CD4-positive, alpha-beta T cell treated with Interleukin-6 at 100 ng/mL for 8 hours (primary cell): ENCODE results near the gene TTC29.
"Not testable (repeated sequence)": the region's sequence is repeated elsewhere in the genome, so short reads cannot be mapped to it uniquely, and the experiment has no call there.

Experiments
- DNase-seq: peaks from one replicate; pipeline ENCODE4 v3.0.0-alpha.2; 2020; ENCODE audit warnings: mixed read lengths, low spot score

The TTC29 gene

DNA sequence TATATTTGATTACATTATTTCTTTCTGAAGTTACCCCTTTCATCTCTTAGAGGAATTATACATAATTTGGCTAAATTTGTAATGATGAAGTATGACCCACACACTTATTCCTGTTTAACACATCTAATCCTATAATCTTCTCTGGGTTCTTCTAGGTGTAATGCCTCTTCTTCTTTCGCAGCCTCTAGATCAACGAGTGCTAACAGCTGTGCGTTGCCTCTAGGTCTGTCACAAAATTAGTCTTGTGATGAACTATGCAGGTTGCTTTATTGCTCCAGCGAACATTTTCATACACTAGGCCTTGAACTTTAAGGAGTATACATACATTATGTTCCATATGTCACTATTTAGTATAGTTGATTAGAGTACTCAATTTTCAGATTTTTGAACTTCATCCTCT is 89.9 kb downstream of the TTC29 start:
- no peak for DNase-seq

DNA sequence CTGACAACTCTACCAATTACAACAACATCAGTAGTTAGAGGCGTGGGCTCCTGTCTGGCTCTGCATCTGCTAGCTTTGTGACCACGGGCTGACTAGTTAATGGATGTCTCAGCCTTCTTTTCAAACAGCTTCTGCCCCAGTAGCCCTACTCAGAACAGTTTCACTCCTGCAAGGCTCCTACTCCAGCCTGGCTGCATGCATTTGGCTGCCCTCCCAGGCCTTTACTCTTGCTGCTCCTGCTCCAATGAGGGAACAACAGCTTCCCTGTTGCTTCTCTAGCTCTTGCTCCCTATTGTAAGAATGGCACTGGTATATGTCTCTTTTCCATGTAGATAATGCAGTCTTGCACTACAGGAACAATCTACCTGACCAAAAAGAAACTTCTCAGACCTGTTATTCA is 93.3 kb downstream of the TTC29 start:
- DNase-seq, result no peak

DNA sequence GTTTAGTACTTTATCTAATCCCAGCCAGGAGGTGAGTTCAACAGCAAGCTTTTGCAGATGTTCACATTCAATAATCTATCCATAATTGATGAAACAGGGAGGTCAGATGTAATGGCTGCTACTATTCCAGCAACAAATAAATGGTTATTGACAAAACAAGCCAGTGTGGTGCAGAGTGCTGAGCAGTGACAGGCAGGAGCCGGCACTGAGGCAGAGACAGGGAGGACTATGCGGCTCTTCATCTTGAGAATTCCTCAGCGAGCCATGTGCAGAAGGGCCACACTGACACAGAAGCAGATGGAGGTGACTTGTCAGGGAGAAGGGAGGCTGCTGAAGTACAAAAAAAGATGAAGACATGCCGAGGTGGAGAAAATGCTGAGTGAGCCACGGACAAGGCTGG is 98.3 kb downstream of the TTC29 start:
- no peak for DNase-seq

DNA sequence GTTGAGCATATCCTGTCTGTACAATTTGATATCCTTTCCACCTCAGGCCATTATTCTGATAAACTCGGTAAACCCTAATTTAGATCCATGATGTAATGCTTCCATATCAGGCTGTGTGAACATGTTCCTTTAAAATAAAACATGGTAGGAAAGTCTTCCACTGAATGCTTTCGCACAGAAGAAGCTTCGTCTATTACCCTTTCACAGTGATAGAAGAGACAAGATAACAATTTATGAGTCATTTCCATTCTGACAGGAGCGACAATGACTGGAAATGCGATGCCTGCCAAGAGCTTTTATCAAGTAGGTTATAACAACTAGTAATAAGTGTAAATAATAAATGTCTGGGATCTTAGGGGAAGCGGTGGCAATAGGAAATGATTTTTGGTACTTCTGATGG is 98.8 kb downstream of the TTC29 start:
- DNase-seq, result no peak

DNA sequence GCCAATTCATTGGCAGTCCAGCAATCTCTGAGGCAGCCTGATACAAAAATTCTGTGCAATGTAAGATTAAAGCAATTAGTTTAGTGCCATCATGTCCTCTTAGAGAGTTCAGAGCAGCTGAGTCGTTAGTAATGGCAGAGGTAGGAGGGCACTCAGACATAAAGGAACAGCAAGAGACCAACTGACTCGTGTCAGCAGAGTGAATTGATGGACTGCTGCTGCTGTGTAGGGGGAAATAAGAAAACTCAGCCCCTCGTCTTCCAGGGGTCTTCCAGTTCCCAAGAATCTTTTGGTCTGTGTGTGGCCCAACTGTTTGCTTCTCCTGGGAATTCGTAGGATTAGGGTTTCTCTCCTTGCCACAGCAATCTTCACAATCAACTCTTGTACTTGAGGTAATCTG is 100.9 kb downstream of the TTC29 start:
- no peak for DNase-seq

DNA sequence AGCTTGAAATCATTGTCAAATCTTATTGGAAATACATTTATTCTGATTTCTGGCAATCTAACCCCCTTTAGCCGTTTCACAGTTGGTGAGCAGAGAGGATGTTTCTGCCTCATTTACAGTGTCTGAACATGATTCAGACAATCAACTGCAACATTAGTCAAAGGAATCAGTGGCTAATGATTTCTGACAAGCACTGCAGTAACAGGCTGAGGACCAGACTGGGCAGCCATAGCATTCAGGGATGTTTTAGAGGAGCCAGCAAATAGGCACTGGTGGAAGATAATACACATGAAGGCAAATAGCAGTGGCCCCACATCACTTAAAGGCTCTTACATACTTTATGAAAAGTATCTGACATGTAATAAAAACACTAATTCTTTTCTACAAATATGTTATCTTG is 102.8 kb downstream of the TTC29 start:
- DNase-seq, result no peak

DNA sequence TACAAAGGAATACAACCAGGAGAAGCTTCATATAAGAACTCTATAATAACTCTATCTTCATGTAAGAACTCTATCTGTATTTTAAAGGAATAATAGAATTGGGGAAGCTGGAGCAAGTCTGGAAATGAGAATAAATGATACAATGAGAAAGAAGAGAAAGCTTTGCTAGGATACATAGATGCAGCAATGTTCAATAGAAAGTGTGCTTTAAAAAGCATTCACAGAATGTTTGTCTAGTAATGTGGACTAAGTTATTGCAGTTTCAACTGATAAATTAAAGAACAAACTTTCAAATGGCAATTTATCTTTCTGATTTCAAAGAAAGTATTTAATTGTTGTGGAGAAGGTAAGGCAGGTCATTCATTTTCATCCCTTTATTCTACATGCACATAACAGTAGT is 104.9 kb downstream of the TTC29 start:
- DNase-seq, result no peak

DNA sequence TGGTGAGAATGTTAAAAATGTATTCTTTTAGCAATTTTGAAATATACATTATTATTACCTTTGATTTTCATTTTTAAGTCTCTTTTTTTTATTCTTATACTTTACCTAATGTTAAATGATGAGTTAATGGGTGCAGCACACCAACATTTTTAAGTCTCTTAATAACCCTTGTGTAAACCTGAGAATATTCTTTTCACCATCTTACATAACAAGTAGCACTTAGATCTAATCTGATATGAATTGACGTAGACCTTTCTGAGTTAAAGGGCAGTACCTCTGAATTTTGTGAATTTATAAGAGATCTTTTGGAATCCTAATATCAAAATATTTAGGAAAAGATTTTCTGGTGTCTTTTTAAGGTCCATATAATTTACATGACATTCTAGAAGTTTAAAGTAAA is 110.6 kb downstream of the TTC29 start:
- no peak for DNase-seq

DNA sequence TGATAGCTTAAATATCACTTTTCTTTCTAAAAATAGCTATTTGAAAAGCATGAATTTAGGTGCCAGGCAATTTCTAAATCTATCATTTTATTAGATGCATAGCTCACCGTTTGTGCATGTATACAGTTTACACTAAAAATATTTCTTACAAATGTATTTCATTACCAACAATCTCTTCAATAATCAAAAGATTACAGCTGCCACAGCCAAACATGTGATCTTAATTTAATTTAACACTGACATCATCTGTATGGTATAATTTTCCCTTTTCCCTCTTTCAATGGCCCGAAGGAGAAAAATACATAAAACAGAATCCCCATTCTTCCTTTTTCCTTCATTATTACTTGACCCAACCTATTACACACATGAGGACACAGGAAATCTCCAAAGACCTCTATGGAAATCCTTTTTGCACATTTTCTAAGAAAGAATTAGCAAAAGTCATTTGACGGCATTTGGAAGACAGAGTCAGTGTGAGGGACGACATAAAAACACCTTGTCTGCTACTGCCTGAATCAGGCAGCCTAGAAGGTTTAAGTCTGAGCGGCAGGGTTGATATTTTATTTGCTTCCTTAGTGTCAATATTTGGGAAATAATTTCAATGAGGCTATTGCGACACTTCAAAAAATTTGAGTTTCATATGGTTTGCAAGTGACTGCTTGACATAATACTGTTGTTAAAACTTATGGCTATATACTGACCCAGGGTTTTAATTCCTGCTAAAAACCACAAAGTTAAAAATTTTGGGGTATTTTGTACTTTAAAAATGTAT is 111.2 kb downstream of the TTC29 start:
- no peak for DNase-seq

DNA sequence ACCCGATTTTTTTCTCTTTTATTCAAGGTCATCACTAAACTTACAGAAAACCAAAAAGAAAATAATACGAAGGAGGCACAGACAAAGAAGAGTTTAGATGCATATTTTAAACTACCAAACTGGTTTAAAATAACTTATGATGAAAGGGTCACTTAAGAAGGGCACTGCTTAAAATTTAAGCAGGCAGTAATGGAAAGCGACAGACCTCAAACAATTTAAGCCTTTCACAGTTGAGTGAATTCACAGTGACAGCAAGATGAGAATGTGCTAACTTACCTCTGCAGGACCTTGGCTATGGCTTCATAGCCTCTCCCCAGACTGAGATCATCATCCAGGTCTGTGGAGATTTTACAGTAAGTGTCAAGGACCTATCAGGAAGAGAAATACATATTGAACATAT is 112.1 kb downstream of the TTC29 start:
- DNase-seq, result no peak

DNA sequence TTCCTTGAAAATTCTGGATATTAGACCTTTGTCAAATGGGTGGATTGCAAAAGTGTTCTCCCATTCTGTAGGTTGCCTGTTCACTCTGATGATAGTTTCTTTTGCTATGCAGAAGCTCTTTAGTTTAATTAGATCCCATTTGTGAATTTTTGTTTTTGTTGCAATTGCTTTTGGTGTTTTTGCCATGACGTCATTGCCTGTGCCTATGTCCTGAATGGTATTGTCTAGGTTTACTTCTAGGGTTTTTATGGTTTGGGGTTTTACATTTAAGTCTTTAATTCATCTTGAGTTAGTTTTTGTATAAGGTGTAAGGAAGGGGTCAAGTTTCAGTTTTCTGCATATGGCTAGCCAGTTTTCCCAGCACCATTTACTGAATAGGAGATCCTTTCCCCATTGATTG is 122.7 kb downstream of the TTC29 start:
- not testable (repeated sequence) for DNase-seq

DNA sequence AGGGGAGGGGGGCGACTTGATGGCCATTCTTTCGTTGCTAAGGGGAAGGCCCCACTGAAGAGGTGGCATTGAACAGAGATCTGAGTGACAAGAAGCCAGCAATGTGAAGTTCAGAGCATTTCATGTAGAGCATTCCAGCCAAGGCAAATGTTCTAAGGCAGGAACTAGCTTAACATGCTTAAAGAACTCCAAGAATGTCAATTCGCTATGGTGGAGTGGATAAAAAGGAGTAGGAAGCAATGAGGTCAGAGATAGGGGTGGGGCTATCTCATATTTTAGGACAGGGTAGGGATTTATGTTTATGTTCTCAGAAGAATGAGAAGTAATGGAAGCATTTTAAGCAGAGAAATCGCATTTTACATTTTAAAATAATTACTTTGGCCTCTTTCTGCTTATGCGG is 130.9 kb downstream of the TTC29 start:
- no peak for DNase-seq

DNA sequence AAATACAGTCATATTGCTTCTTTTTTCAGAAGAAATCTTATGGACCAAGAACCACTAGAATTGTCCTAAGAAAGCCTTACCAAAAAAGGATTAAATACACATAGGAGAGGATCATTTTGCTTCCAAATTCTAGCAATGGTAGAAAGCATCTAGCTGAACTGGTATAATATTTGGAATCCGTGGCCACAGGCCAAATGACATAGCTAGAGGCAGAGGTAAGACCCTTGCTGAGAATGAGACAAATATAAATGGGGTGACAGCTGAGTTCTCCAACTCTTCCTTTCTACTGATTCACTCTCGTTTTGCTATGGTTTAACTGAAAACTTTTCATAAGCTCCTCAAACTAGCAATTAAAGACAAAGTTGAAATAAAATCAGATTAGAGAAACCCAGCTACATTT is 150.0 kb downstream of the TTC29 start:
- DNase-seq, result no peak

DNA sequence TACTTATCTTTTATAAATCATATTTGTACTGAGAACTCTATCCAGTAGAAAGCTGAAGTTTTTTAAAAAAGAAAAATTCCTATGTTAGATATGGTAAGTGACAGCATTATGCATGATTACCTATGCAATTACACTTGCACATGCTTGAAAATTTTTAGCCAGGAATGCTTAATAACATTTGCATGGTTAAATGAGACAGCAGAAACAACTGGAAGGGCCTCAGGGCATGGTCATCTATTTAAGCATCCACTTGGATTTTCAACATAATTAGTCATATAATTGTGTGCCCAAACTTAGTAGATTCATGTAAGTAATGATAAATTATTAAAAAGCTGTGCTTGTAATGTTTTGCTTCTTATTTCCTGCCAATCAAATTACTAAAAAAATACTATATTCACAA is 151.9 kb downstream of the TTC29 start:
- no peak for DNase-seq

DNA sequence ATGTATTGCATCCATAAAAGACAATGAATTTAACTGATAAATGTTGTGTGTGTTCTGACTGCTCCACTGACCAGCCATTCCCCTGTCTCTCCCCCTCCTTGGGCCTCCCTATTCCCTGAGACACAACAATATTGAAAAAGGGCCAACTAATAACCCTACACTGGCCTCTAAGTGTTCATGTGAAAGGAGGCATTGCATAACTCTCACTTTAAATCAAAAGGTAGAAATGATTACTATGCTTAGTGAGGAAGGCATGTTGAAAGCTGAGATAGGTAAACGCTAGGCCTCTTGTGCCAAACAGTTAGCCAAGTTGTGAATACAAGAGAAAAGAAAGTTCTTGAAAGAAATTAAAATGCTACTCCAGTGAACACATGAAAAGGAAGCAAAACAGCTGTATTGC is 154.2 kb downstream of the TTC29 start:
- DNase-seq, result no peak

DNA sequence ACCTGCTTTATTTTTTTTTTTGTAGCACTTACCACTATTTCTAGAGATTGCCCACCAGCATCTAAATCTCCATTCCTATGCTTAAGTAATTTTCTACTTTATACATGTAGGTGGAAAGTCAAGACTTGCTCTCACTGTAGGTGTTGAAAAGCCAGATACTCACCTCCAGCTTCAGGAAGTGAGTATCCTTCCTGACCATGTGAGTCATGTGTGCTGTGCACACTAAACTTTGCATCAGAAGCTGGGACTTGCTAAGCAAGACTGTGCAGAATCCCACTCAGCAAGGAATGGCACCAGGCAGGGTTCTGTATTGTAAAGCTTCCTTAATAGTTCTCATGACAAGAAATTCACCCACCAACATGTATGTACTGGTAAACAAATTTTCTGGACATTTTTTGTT is 155.1 kb downstream of the TTC29 start:
- DNase-seq, result no peak

DNA sequence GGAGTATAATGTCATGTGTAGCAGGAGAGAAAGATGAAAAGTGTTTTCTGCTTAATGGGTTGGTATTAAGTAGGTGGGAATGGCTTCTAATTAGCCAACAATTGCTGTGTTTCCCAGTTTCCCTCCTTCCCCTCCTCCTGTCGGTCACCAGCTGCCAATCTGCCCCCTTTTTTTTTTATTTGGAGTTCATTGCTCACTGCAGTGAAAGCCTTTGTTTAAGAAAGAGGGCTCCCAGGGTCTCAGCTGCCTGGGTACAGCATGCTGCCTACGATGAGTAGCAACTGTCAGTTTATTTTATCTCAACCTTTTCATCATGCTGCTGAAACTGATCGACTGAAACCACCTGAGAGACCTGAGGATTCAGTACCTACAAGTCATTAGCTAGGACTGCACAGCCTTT is 157.9 kb downstream of the TTC29 start:
- no peak for DNase-seq

DNA sequence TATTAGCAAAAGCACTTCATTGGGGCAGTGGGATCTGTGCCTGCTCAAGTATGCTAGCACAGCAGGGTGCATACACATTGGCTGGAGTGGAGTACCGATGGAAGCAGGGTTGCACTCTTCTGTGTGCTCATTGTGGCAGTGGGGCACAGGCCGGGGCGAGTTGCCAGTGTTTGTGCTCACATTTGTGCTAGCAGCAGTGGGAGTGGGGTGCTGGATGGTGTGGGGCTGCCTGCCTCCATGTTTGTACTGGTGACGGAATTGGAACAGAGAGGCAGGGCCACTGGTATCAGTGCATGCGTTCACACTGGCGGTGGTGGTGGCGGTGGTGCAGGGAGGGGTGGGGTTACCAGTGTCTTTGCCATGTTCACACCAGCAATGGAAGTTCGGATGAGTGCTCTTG is 169.0 kb downstream of the TTC29 start:
- DNase-seq, result no peak

DNA sequence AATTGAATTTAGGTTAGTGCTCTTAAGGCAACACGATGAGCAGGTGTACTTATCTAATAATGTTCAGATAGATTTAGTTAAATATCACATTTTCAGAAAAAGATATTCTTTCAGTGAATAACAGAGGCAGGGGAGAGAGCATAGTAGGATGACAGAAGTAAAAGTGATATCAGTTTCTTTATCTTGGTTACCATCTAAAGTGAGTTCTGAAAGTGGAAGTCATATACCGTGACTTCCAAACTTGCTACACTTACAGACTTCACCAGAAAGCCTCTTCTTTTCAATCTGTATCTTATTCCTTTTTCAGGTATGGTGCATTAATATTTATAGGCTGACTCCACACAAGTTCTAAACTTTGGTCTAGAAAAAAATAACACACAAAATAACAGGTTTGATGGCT is 182.1 kb downstream of the TTC29 start:
- DNase-seq, result no peak

DNA sequence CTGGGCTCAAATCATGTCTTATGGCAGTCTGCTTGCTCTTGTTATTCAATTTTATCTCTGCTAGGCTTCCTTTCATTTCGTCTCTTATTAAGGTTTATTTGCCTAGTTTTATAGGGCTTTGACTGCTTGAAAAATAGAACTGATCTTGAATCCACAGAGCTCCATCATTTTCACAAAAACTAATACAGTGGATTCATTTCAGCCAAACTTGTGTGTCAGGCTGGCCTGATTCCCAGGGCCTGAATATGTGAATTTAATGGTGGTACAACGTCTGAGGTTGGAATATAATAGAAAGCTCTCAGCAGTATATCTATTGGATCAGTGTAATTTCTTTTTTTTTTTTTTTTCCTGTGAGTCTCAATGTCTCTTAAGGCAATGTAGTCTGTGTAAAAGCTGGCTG is 183.6 kb downstream of the TTC29 start:
- DNase-seq, result no peak

DNA sequence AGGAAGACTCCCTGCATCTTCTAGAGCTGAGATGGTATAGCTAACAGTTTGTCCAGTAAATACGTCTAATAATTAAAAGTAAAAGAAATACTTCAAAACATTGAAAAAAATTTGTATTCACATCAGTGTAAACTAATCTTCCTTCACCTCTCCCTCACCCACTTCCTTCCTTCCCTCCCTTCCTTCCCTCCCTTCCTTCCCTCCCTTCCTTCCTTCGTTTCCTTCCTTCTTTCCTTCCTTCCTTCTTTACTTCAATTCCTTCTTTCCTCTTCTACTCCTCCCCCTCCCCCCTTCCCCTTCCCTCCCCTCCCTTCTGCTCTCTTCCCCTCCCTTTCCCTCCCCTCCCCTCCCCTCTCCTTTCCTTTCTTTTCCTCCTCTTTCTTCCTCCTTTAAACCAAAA is 203.2 kb downstream of the TTC29 start:
- no peak for DNase-seq

DNA sequence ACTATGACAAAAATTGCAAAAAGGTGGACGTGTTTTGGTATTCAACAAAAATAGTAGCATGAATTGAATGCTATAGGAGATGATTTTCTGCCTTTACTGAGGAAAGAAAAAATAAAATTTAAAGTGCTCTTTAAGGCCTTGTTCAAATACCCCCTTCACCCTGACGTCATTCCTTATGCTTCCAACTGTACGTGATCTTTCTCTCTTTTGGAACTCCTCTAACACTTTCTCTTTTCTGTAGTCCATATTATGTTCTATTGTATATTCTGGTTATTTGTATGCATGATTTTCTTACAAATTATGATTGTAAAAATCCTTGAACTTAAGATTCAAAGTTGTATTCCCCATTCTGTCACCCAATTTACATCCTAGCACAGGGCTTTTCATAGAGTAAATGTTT is 206.5 kb downstream of the TTC29 start:
- no peak for DNase-seq

DNA sequence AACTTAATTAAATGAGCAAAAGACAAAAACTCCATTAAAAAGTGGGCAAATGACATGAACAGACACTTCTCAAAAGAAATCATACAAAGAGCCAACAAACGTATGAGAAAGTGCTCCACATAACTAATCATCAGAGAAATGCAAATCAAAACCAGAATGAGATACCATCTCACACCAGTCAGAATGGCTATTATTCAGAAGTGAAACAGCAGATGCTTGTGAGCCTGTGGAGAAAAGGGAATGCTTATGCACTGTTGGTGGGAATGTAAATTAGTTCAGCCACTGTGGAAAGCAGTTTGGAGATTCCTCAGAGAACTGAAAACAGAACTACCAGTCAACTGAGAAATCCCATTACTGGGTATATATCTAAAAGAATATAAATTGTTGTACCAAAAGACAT is 222.1 kb downstream of the TTC29 start:
- DNase-seq, result not testable (repeated sequence)

DNA sequence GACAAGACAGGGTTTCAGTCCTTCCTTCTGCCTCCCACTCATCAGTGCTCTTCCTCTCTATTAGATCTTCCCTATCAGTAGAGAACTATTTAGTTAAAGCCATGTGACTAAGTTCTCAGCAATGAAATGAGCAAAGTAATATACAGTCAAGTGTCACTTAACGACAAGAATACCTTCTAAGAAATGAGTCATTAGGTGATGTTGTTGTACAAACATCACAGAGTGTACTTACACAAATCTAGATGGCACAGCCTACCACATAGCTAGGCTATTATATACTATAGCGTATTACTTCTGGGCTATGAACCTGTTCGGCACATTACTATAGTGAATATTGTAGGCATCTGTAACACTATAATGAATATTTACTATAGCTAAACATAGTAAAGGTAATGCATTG is 235.7 kb downstream of the TTC29 start:
- DNase-seq, result no peak

DNA sequence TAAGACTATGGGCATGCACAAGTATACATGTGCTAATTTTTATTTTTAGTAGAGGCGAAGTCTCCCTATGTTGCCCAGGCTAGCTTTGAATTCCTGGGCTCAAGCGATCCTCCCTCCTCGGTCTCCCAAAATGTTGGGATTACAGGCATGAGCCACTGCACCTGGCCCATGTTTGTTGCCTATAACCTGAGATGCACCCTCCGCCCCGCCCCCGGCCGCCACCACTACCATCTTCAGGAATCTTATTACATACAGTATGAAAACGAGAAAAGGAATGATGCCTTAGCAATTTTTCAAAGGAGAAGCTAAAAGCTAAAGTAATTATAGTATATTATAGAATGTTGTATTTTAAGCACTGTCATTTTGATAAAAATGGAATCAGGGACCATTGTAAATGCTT is 245.8 kb downstream of the TTC29 start:
- DNase-seq, result no peak
